Measurements from ENCODE around the gene ZSWIM3. TPM values are rescaled to one million over a fixed set of nuclear protein-coding genes. Genes with fewer than 3 reads are reported as not detected.

Gene ZSWIM3
- total and polyA plus RNA-seq, 2 donors (not counting 3 experiments of a cell fraction or from before 2014, with no cell fraction given): 3.8 to 4.4 TPM

DNA sequence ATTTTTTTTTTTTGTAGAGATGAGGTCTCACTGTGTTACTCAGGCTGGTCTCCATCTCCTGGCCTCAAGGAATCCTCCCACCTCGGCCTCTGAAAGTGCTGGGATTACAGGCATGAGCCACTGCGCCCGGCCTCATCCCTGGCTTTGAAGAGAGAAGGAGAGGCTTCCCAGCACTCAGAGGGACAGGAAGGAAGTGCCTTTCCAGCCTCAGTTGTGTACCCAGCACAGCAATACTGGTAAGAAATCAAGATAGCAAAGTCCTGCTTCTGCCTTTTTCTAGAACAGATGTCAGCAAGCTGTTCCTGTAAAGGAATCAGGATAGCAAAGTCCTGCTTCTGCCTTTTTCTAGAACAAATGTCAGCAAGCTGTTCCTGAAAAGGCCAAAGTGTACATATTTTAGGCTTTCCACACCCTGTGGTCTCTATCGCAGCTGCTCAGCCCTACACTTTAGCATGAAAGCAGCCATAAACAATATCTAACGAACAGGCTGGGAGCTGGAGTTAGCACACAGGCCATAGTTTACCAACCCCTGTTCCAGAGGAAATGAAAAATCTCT, 60.8 kb downstream of the ZSWIM3 start:
- Histone ChIP-seq H3K79me2 (ENCODE audit: control insufficient read depth, insufficient read depth, low read length) (no peaks in the 10 kb centered on the region), H2AFZ (ENCODE audit: low read depth, low read length) (peak overlapping the region; percentile 93), H3K36me3 (ENCODE audit: control insufficient read depth in 2 of 2, extremely low read depth in 1 of 2, insufficient read depth in 2 of 2, low read length in 2 of 2) (no peaks in the 10 kb centered on the region), H3K4me1 (ENCODE audit: control insufficient read depth, extremely low read depth, insufficient read depth, low read length) (peaks cover 26% of the 10 kb centered on the region), H3K27me3 (ENCODE audit: control insufficient read depth in 2 of 2, insufficient read depth in 2 of 2, low read length in 2 of 2) (no peaks in the 10 kb centered on the region), H3K4me3 (replicated peaks in 1 of 3; ENCODE audit: insufficient read depth in 1 of 3, low read depth in 1 of 3, low read length in 3 of 3) (no peak overlapping the region), H3K9me3 (replicated peaks; ENCODE audit: control insufficient read depth, insufficient read depth, low read length) (no peaks in the 10 kb centered on the region), H3K27ac (ENCODE audit: insufficient read depth, low read depth, low read length) (no peak overlapping the region), H3K9ac (replicated peaks; ENCODE audit: extremely low read depth, insufficient read depth, low read length) (no peak overlapping the region), H4K20me1 (replicated peaks; ENCODE audit: control insufficient read depth, extremely low read depth, insufficient read depth, low read length) (no peaks in the 10 kb centered on the region), H3K9me1 (replicated peaks; ENCODE audit: control insufficient read depth, extremely low read depth, insufficient read depth, low read length) (no peaks in the 10 kb centered on the region), H3K4me2 (ENCODE audit: insufficient read depth, low read length) (no peak overlapping the region)
- DNase-seq (ENCODE audit: low read depth, low spot score): peak; percentile 33
- TF ChIP-seq POLR2AphosphoS5 (IDR thresholded peaks at IDR 0.05; ENCODE audit: insufficient read depth, low read depth, low read length) (no peak), JUN (IDR thresholded peaks at IDR 0.05; ENCODE audit: borderline replicate concordance, insufficient read depth, insufficient read length, low read depth) (no peak), POLR2A (IDR thresholded peaks at IDR 0.05; ENCODE audit: low read depth, low read length) (no peak), FOS (IDR thresholded peaks at IDR 0.05; ENCODE audit: borderline replicate concordance, insufficient read depth, low read length) (no peak), MAX (IDR thresholded peaks at IDR 0.05; ENCODE audit: insufficient read depth, insufficient read length) (no peak), EZH2 (IDR thresholded peaks at IDR 0.05; ENCODE audit: borderline replicate concordance, low read depth, low read length, severe bottlenecking) (no peak), MYC (IDR thresholded peaks at IDR 0.05; ENCODE audit: low read depth, low read length) (no peak), GATA2 (IDR thresholded peaks at IDR 0.05; ENCODE audit: insufficient read depth, insufficient read length, low read depth, low read length) (no peak)
- TF ChIP-seq, protein P1, sequence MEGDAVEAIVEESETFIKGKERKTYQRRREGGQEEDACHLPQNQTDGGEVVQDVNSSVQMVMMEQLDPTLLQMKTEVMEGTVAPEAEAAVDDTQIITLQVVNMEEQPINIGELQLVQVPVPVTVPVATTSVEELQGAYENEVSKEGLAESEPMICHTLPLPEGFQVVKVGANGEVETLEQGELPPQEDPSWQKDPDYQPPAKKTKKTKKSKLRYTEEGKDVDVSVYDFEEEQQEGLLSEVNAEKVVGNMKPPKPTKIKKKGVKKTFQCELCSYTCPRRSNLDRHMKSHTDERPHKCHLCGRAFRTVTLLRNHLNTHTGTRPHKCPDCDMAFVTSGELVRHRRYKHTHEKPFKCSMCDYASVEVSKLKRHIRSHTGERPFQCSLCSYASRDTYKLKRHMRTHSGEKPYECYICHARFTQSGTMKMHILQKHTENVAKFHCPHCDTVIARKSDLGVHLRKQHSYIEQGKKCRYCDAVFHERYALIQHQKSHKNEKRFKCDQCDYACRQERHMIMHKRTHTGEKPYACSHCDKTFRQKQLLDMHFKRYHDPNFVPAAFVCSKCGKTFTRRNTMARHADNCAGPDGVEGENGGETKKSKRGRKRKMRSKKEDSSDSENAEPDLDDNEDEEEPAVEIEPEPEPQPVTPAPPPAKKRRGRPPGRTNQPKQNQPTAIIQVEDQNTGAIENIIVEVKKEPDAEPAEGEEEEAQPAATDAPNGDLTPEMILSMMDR (IDR thresholded peaks at IDR 0.05; ENCODE audit: extremely low read depth in 1 of 2, insufficient read depth in 1 of 2, low read depth in 1 of 2, low read length in 2 of 2): no peak
- FAIRE-seq: peak; percentile 28
- CTCF ChIA-PET: interaction anchor here (1.8 to 2.8 kb wide), 2 partner anchors 10 to 16 kb away, joined by 6 to 19 read pairs; partner anchors contain the start of gene PCIF1
- intact Hi-C loops (cut with micrococcal nuclease): loop anchor here (10.0 kb wide), 1 partner anchor 573 kb away; the partner anchor contains the start of gene SDC4
- no TSS peak for BruUV-seq (replicated peaks)
- POLR2A ChIA-PET: no interaction called here
- dilution Hi-C loops (cut with MboI; ENCODE audit: extremely low pct_ligation_motif_present, low sequenced_read_pairs): no loop called here
